Adrenal gland (tissue), 12 donors: ENCODE measurements around the gene MRPL1. TPM values are rescaled to one million over a fixed set of nuclear protein-coding genes. Genes with fewer than 3 reads are reported as not detected.

Experiments used
- DNase-seq, 7 donors: peaks; one replicate each; pipeline ENCODE4 v3.0.0-alpha.2; 2019 to 2020
- H3K27ac ChIP-seq, 5 donors: fragments of 200-600 bp; sonication (generic) in 4 of 5; 1 replicate in 3 of 5; 2 replicates in 2 of 5; pipeline versions ENCODE4 v1.5.1 to v1.8.0; 2016 to 2020; ENCODE audit warnings: mild to moderate bottlenecking in 1 of 5
- H3K27me3 ChIP-seq: fragments of 200-600 bp; 2 replicates; pipeline ENCODE4 v1.8.0; 2021
- H3K36me3 ChIP-seq, 2 donors: fragments of 200-600 bp; replicated peaks in 1 of 2; 1 replicate in 1 of 2; 2 replicates in 1 of 2; pipeline versions ENCODE4 v1.5.1 to v1.8.0; 2018 to 2022
- H3K4me1 ChIP-seq, 2 donors: fragments of 200-600 bp; replicated peaks in 1 of 2; 1 replicate in 1 of 2; 2 replicates in 1 of 2; pipeline versions ENCODE4 v1.5.1 to v1.8.0; 2018 to 2021
- H3K4me3 ChIP-seq, 4 donors: fragments of 200-600 bp; sonication (generic) in 3 of 4; one replicate each; pipeline ENCODE4 v1.5.1; 2016 to 2018
- H3K9me3 ChIP-seq, 3 donors: fragments of 200-600 bp; sonication (generic) in 1 of 3; replicated peaks in 1 of 3; 1 replicate in 2 of 3; 2 replicates in 1 of 3; pipeline versions ENCODE4 v1.5.1 to v1.8.0; 2016 to 2021
- CTCF ChIP-seq, 6 experiments: fragments of 450-650 bp in 4 of 6; fragments of 200-600 bp in 2 of 6; sonication (generic) in 1 of 6; IDR thresholded peaks; 1 replicate in 5 of 6; 2 replicates in 1 of 6; pipeline versions ENCODE4 v1.5.1 to v1.8.0; 2016 to 2021; ENCODE audit warnings: antibody characterized with exemption in 6 of 6, mild to moderate bottlenecking in 2 of 6, moderate library complexity in 1 of 6
- POLR2A ChIP-seq, 2 donors: fragments of 450-650 bp; IDR thresholded peaks; one replicate each; pipeline ENCODE4 v1.6.1; 2017; ENCODE audit warnings: antibody characterized with exemption in 2 of 2, mild to moderate bottlenecking in 2 of 2, moderate library complexity in 1 of 2
- WGBS, 4 donors: extraction: QIAGEN DNeasy Blood & Tissue Kit in 2 of 4; methylation state at CpG; one replicate each; pipeline versions ENCODE4 v1.1.5 to v1.1.7; 2013 to 2017; 5-methylcytosine and 5-hydroxymethylcytosine counted together
- intact Hi-C, 2 donors: fragments of 100-400 bp; cut with DNase I; formaldehyde crosslinking; loops; one replicate each; pipeline versions ENCODE4 v1.14.1 to v1.15.0; 2022 to 2023
- polyA plus RNA-seq, 3 donors: library from polyadenylated mRNA; stranded (reverse); fragments of 200-250 nt in 2 of 3; fragments of 350-450 nt in 1 of 3; fragmentation: Illumina TruSeq in 1 of 3; extraction: RNeasy Lipid Tissue Mini Kit (QIAGEN cat#74804) in 1 of 3; gene quantifications; one replicate each; pipeline ENCODE4 v1.2.3, GENCODE V29; 2013 to 2014
- total RNA-seq, 9 donors: library from RNA; depleted of rRNA in 4 of 9; stranded (reverse); fragments of >200 nt in 4 of 9; fragments of 120-200 nt in 1 of 9; fragmentation: NEBNext Ultra II Directional in 1 of 9; extraction: Animal tissue kit (Norgen Biotek cat#: 25700) in 1 of 9; gene quantifications; one replicate each; pipeline versions ENCODE4 v1.1.0 to v1.2.4, GENCODE V29; 2013 to 2023
- donor health status: healthy with polysubstance abuse.
- donor health status: Bipolar disorder and iron deficiency.
- donor health status: DM: yes; HTN: yes; CAD: no.
- donor health status: DM: no; HTN: no; CAD: no.
- donor health status: DM: no; HTN: no; CAD: no.
- donor health status: DM: yes; HTN: yes; CAD: no.

MRPL1 gene
- total and polyA plus RNA-seq, 12 donors: 14.3 to 65.3 (median 30.2) TPM

- Histone ChIP-seq H3K4me1 (no peaks in the 10 kb centered on the region), H3K27me3 (no peaks in the 10 kb centered on the region), H3K36me3 (no peaks in the 10 kb centered on the region), H3K9me3 (peaks cover 0 to 5% (median 0%) of the 10 kb centered on the region in 3 donors), H3K27ac (no peak overlapping the region), H3K4me3 (no peak overlapping the region)
- WGBS, 4 donors: 89 to 95% (median 94%) methylated on average over 6 of the region's 6 CpGs
- no peak for DNase-seq
- intact Hi-C loops: no loop called here
- TF ChIP-seq CTCF (IDR thresholded peaks at IDR 0.05) (no peak), POLR2A (IDR thresholded peaks at IDR 0.05) (no peak)
Observed at GRCh38 chr4:77848508-77848907, 14.1 kb upstream of the MRPL1 start.

- H3K9me3 ChIP-seq: peaks cover 0 to 5% (median 0%) of the 10 kb centered on the region in 3 donors
- no peak for TF ChIP-seq CTCF (IDR thresholded peaks at IDR 0.05)
- no peak for TF ChIP-seq POLR2A (IDR thresholded peaks at IDR 0.05)
- DNase-seq: no peak
- 88 to 91% (median 89%) methylated on average over 9 to 12 of the region's 12 CpGs for whole genome bisulfite sequencing, 4 donors
- intact Hi-C loops: no loop called here
- no peaks in the 10 kb centered on the region for H3K36me3 ChIP-seq
- H3K4me3 ChIP-seq: no peak overlapping the region
- H3K27ac ChIP-seq: no peak overlapping the region
- no peaks in the 10 kb centered on the region for H3K4me1 ChIP-seq
- no peaks in the 10 kb centered on the region for H3K27me3 ChIP-seq
Observed at GRCh38 chr4:77849278-77849965, 13.2 kb upstream of the MRPL1 start.

- intact Hi-C loops: no loop called here
- 58 to 70% (median 66%) methylated on average over 7 of the region's 7 CpGs for whole genome bisulfite sequencing, 4 donors
- no peak for TF ChIP-seq CTCF (IDR thresholded peaks at IDR 0.05)
- Histone ChIP-seq H3K27me3 (no peaks in the 10 kb centered on the region), H3K27ac (peak overlapping the region in 1 of 5 donors; percentile 26), H3K36me3 (no peaks in the 10 kb centered on the region), H3K4me3 (no peak overlapping the region), H3K4me1 (no peaks in the 10 kb centered on the region), H3K9me3 (no peaks in the 10 kb centered on the region)
- DNase-seq: no peak
Observed at GRCh38 chr4:77852892-77853495, 9.6 kb upstream of the MRPL1 start.

GRCh38 chr4:77854431-77855111 lies 8.1 kb upstream of the MRPL1 start:
- no peak for TF ChIP-seq CTCF (IDR thresholded peaks at IDR 0.05)
- no peak for TF ChIP-seq POLR2A (IDR thresholded peaks at IDR 0.05)
- Histone ChIP-seq H3K4me1 (no peaks in the 10 kb centered on the region), H3K36me3 (no peaks in the 10 kb centered on the region), H3K27ac (peak overlapping the region in 1 of 5 donors; percentile 41), H3K27me3 (no peaks in the 10 kb centered on the region), H3K4me3 (no peak overlapping the region), H3K9me3 (no peaks in the 10 kb centered on the region)
- 55 to 63% (median 58%) methylated on average over 7 of the region's 7 CpGs for WGBS, 4 donors
- intact Hi-C loops: no loop called here
- DNase-seq: no peak
